Endothelial cell (in vitro differentiated cells): ENCODE results near the gene ISG15. TPM values are rescaled to one million over a fixed set of nuclear protein-coding genes. Genes with fewer than 3 reads are reported as not detected.

Experiments
- DNase-seq: peaks from one replicate; pipeline ENCODE4 v3.0.0; 2021; ENCODE audit warnings: low spot score
- H3K27ac Mint-ChIP-seq: one replicate; pipeline ENCODE4 v1.8.0; 2021; ENCODE audit warnings: mixed read lengths, inconsistent platforms; ENCODE audit not compliant: unreplicated experiment
- H3K27me3 Mint-ChIP-seq: one replicate; pipeline ENCODE4 v1.8.0; 2021; ENCODE audit warnings: mild to moderate bottlenecking, moderate library complexity, mixed read lengths, inconsistent platforms; ENCODE audit not compliant: unreplicated experiment
- H3K36me3 Mint-ChIP-seq: one replicate; pipeline ENCODE4 v1.8.0; 2021; ENCODE audit warnings: mild to moderate bottlenecking, low read depth, mixed read lengths, inconsistent platforms; ENCODE audit not compliant: unreplicated experiment
- H3K4me1 Mint-ChIP-seq: one replicate; pipeline ENCODE4 v1.8.0; 2021; ENCODE audit warnings: mild to moderate bottlenecking, mixed read lengths, inconsistent platforms; ENCODE audit not compliant: unreplicated experiment
- H3K4me3 Mint-ChIP-seq: one replicate; pipeline ENCODE4 v1.8.0; 2021; ENCODE audit warnings: mild to moderate bottlenecking, mixed read lengths, inconsistent platforms; ENCODE audit not compliant: unreplicated experiment
- H3K9me3 Mint-ChIP-seq: one replicate; pipeline ENCODE4 v1.8.0; 2021; ENCODE audit warnings: mixed read lengths, inconsistent platforms; ENCODE audit not compliant: unreplicated experiment
- CTCF ChIP-seq: fragments of 200-600 bp; sonication (generic); IDR thresholded peaks from one replicate; pipeline ENCODE4 v1.5.0; 2021; ENCODE audit warnings: antibody characterized with exemption; ENCODE audit not compliant: unreplicated experiment
- total RNA-seq: library from RNA; stranded (reverse); fragmentation: NEBNext Ultra II Directional; extraction: Animal tissue kit (Norgen Biotek cat#: 25700); gene quantifications from one replicate; pipeline ENCODE4 v1.2.1, GENCODE V29; 2021; ENCODE audit not compliant: unreplicated experiment

ISG15 gene
- total RNA-seq, 1 donor from 2014 or later, result 33.3 TPM

DNA sequence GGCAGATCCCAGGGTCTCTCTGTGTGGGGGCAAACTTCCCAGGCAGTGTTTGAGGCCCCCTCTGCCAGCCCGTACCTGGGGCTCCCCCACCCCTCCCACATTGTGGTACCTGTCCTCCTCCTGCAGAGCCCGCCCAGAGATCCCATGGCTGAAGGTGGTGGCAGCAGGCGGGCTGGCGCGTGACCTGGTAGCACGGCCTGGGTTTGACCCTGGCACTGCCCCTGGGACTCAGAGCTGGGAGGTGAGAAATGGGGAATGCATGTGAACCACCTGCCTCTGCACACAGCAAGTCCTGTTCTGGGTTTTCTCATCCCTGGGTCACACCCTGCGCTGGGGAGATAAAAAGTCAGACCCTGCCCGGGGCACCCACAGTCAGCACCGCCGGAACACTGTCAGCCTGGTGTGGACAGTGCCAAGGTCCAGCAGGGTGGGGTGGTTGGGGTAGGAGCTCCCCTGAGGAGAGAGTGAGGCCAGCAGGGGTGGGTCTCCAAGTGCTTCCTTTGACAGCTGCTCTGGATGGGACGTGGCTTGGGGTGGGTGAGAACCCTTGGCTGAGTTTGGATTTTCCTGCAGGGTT, 18.4 kb downstream of the ISG15 start:
- peak overlapping the region; percentile 69 for H3K4me3 Mint-ChIP-seq
- no peak for DNase-seq
- H3K27me3 Mint-ChIP-seq, result peaks cover 12% of the 10 kb centered on the region
- peaks cover 10% of the 10 kb centered on the region for H3K4me1 Mint-ChIP-seq
- TF ChIP-seq CTCF, result no peak
- no peak overlapping the region for H3K27ac Mint-ChIP-seq
- peaks cover 6% of the 10 kb centered on the region for H3K36me3 Mint-ChIP-seq
- no peaks in the 10 kb centered on the region for H3K9me3 Mint-ChIP-seq

- no peak for DNase-seq
- H3K4me1 Mint-ChIP-seq, result peaks cover 8% of the 10 kb centered on the region
- peaks cover 12% of the 10 kb centered on the region for H3K27me3 Mint-ChIP-seq
- no peaks in the 10 kb centered on the region for H3K9me3 Mint-ChIP-seq
- H3K4me3 Mint-ChIP-seq, result peak overlapping the region; percentile 69
- no peak overlapping the region for H3K27ac Mint-ChIP-seq
- no peak for TF ChIP-seq CTCF
- peaks cover 6% of the 10 kb centered on the region for H3K36me3 Mint-ChIP-seq
Observed at GRCh38 chr1:1032424-1032823, 19.1 kb downstream of the ISG15 start.

DNA sequence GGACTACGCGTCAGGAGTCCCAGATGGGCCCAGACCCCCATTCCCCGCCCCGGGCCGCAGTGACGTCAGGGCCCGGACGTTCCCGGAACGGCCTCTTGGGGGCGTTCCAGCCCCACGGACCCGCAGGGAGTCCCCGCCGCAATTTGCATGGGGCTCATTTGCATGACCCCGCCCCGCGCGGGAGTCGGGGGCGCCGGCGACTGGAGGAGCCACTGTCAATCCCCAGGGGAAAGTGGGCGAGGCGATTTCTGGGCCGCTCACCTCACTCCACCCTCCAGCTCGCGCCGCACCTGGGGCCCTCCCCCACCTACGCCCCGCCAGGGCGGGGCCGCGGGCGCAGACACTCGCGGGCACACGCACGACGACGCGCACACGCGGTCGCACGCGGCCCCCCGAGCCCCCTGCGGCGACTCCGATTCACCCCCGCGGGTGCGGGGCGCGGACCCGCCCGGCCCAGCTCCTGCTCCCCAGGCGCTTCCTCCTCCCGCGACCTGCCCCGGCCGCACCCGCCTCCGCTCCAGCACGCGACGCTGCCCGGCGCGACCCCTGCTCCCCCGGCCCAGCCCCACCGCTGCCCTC, 19.8 kb downstream of the ISG15 start:
- TF ChIP-seq CTCF, result peak; percentile 81
- peak; percentile 93 for DNase-seq

DNA sequence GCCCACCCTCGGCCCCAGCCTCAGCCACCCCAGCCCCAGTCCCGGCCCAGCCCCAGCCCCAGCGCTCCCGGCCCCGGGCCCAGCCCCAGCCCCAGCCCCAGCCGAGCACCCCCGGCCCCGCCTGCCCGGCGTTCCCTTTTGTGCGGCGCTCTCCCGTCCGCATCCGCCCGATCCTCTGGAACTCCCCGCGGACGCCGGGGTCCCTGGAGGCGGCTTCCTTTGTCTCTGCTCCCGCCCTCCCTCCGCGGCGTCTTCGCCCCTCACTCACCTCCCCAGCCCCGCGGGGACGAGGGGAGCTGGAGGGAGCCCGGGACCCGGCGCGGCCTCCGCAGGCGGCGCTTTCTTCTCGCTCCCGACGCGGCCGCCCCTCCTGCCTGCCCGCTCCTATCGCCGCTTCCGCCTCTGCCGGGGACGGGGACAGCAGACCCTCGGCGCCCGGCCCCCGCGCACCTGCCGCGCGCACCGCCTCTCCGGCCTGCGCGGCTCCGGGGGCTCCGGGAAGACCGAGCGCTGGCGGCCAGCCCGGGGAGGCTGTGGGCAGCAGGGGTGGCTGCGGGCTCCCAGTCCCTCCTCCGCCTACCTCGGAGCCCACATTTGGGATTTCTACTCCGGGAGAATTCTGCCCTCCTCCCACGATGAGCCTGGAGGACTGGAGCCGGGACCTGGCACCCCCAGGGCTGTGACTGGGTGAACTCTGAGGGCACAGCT, 20.6 kb downstream of the ISG15 start:
- H3K4me1 Mint-ChIP-seq, result peaks cover 8% of the 10 kb centered on the region
- H3K36me3 Mint-ChIP-seq, result peaks cover 10% of the 10 kb centered on the region
- H3K4me3 Mint-ChIP-seq, result no peak overlapping the region
- no peak for DNase-seq
- peaks cover 20% of the 10 kb centered on the region for H3K27me3 Mint-ChIP-seq
- no peak overlapping the region for H3K27ac Mint-ChIP-seq
- no peak for TF ChIP-seq CTCF
- no peaks in the 10 kb centered on the region for H3K9me3 Mint-ChIP-seq

More for the DNA sequence above, 19.8 kb downstream of the ISG15 start:
- Mint-ChIP-seq H3K27ac (no peak overlapping the region), H3K27me3 (peaks cover 17% of the 10 kb centered on the region), H3K36me3 (peaks cover 6% of the 10 kb centered on the region), H3K4me1 (peaks cover 8% of the 10 kb centered on the region), H3K4me3 (no peak overlapping the region), H3K9me3 (no peaks in the 10 kb centered on the region)

DNA sequence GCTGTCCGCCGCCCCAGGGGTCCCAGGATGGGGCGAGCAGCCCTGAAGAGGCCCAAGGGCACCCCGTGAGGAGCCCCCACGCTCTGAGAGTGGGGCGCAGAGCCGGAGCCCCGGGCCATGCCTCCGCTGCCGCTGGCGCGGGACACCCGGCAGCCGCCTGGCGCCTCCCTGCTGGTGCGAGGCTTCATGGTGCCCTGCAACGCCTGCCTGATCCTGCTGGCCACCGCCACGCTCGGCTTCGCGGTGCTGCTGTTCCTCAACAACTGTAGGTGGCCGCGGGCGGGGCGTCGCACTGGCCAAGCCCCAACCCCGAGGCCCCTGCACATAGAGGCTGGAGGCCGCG, 21.1 kb downstream of the ISG15 start:
- H3K27ac Mint-ChIP-seq, result no peak overlapping the region
- H3K4me1 Mint-ChIP-seq, result peaks cover 8% of the 10 kb centered on the region
- peaks cover 20% of the 10 kb centered on the region for H3K27me3 Mint-ChIP-seq
- H3K4me3 Mint-ChIP-seq, result no peak overlapping the region
- H3K9me3 Mint-ChIP-seq, result no peaks in the 10 kb centered on the region
- H3K36me3 Mint-ChIP-seq, result peaks cover 10% of the 10 kb centered on the region
- no peak for TF ChIP-seq CTCF
- no peak for DNase-seq
